Dedifferentiated amniotic fluid mesenchymal stem cell (primary cell): ENCODE results near the gene MMP23B.

Source experiments
- DNase-seq: peaks from one replicate; pipeline ENCODE4 v3.0.0-alpha.2; 2016; ENCODE audit errors: extremely low spot score

Gene MMP23B

DNA sequence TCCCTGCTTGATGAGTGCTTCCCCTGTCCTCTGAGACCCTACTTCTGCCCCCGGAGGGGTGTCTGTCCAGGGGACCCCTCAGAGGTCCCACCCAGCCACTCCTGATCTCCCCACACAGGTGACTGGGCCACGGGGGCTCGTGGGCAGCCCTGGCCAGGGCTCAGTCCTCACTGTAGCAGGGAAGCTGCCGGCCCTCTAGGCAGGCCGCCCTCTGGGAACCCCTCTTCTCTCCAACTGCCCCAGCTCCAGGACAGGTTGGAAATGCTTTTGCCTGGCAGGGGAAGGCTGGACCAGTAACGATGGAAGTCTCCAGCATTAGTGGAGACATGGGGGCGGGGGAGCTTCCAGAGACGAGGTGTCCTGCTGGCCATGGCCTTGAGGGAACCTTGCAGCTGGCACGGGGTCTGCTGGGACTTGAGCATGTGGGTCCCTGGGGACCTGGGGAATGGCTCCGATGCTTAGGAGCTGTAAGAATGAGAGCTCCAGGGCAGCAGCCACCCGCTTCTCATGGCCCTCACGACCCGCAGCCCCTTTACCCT is 28.9 kb upstream of the MMP23B start:
- no peak for DNase-seq

DNA sequence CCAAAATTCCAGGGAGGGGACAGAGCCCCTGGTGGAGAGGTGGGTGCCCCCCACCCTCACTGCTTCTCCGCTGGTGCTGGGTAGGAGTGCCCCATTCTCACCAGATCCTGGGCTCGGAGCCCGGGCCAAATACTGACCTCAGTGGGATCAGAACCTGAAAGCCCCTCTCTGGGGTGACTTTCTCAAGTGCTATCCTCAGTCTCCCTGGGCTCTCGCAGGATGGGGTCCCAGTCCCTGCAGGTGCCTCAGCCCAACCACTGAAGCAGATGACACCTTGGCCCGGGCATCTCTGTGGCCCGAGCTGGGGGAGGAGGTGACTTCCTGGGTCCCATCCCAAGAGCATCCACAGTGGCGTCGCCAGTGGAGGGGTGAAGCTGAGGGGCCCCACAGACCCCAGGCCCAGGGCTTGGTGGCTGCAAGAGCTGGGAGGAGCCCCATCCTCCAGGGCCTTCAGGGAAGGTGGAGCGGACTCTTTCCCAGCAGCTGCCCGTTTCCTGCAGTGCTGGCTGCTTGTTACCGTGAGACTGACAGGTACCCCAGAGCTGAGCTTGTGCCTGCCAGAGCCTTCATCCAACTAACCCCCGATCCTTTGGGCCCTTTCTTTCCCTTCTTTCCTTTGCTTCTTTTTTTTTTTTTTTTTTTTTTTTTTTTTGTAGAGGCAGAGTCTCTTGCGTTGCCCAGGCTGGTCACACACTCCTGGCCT is 28.2 kb upstream of the MMP23B start:
- no peak for DNase-seq

DNA sequence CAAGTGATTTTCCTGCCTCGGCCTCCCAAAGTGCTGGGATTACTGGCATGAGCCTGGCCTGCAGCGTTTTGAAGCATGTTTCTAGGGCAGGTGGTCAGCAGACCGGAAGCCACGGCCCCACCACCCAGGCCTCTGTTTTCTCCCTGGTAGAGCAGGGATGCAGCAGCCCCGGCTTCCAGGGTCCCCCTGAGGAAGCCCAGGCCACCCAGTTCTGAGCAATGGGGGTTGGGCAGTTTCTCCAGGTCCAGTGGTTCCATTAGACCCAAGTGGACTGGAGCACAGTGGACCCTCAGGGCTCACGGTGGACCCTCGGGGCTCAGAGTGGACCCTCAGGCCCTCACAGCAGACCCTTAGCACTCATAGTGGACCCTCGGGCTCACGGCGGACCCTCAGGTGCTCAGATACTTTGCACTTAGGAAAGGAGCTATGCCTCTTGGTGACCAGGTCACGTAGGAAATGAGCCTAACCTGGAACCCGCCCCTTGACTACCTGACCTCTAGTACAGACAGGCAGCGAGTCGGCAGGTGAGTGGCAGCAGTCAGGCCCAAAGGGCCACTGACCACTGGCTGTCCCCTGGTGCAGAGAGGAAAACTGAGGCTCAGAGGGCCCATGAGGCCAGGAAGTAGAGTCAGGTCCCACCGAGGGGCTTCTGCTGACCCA is 27.5 kb upstream of the MMP23B start:
- no peak for DNase-seq

DNA sequence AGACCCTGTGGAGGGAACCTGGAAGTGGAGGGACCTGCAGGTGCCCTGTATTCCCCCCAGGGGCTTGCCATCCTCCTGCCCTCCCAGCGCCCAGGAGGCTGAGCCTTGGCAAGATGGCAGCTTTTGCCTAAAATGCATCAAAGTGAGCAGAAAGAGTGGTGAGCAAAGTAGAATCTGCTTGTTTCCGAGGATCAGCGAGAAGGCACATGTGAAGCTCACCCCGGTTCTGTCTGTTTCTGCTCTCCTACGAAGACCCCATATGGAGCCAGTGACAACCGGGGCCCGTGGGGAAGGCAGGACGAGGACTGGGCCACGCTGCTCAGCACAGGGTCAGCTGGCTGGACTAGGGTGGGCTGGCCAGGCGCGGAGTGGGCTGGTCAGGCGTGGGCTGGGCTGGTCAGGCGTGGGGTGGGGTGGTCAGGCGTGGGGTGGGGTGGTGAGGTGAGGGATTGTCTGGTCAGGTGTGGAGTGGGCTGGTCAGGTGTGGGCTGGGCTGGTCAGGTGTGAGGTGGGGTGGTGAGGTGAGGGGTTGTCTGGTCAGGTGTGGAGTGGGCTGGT is 26.9 kb upstream of the MMP23B start:
- DNase-seq = no peak

DNA sequence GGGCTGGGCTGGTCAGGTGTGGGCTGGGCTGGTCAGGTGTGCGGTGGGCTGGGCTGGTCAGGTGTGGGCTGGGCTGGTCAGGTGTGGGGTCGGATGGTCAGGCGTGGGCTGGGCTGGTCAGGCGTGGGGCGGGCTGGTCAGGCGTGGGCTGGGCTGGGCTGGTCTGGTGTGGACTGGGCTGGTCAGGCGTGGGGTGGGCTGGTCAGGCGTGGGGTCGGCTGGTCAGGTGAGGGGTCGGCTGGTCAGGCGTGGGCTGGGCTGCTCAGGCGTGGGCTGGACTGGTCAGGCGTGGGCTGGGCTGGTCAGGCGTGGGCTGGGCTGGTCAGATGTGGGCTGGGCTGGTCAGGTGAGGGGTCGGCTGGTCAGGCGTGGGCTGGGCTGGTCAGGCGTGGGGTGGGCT is 26.2 kb upstream of the MMP23B start:
- DNase-seq = no peak

DNA sequence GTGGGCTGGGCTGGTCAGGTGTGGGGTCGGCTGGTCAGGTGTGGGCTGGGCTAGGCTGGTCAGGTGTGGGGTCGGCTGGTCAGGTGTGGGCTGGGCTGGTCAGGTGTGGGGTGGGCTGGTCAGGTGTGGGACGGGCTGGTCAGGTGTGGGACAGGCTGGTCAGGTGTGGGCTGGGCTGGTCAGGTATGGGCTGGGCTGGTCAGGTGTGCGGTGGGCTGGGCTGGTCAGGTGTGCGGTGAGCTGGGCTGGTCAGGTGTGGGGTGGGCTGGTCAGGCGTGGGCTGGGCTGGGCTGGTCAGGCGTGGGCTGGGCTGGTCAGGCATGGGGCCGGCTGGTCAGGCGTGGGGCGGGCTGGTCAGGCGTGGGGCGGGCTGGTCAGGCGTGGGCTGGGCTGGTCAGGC is 25.7 kb upstream of the MMP23B start:
- no peak for DNase-seq

DNA sequence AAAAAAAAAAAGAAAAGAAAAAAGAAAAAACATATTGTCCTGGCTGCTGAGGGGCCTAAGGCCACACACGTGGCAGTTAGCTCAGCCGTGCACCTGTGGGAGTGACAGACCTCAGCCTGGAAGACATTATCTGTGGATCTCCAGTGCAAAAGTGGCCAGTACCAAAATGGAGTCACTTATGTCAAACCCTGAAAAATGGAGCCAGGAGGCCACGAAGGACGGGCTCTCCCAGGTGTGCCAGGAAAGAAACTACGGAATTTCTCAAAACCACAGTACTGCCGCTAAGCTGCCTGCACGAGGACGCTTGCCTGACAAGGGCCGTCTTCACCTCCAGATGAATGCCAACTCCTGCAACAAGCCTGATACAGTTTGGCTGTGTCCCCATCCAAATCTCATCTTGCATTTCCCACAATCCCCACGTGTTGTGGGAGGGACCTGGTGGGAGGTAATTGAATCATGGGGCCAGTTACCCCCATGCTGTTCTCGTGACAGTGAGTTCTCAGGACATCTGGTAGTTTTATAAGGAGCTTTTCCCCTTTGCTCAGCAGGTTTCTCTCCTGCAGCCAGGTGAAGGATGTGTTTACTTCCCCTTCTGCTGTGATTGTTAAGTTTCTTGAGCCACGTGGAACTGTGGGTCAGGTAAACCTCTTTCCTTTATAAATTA is 22.0 kb upstream of the MMP23B start:
- DNase-seq = no peak

DNA sequence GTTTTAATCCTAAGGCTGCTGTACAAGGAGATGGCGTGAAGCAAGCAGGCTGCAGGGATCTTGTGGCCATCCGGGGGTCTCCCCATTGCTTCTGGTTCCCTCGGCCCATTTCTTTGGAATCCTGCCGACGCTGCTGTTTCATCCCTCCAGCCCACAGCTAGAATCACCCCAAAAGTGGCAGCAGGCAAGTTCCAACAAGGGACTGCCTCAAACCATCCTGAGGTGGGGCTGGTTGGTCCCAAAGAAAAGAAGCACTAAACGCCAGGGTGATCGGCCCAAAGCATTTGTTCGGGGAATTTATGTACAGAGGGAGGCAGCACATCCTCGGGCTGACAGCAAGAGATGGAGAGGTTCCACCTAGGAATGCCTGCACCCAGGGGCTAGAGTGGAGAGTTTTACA is 21.2 kb upstream of the MMP23B start:
- DNase-seq = no peak

DNA sequence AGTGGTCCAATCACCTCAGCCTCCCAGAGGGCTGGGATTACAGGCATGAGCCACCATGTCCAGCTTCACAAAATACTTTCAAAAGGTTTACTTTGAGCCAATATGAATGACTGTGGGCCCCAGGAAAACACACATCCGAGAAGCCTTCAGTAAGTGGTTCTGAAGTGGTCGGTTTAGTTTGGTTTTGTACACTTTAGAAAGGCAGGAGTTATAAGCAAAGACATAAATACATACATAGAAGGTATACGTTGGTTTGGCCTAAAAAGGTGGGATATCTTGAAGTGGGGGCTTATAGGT is 19.9 kb upstream of the MMP23B start:
- no peak for DNase-seq

DNA sequence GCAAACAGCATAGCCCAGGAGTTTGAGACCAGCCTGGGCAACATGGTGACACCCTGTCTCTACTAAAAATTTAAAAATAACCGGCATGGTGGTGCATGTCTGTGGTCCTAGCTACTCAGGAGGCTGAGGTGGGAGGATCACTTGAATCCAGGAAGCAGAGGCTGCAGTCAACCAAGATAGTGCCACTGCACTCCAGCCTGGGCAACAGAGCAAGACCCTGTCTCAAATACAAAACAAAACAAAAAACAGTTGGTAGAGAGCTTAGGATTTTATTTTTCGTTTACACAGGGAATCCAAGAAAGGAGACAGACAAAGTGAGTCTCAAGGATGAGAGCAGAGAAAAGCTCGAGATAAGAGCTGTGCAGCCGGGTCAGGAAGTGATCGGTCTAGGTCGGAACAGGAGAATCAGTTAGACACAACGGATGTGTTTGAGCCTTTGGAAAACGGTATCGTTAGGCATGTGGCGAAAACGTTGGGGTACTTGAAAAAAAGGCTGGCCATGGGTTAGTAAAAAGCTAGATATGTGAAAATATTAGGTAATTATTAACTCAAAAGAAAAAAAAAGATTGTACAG is 18.4 kb upstream of the MMP23B start:
- no peak for DNase-seq

DNA sequence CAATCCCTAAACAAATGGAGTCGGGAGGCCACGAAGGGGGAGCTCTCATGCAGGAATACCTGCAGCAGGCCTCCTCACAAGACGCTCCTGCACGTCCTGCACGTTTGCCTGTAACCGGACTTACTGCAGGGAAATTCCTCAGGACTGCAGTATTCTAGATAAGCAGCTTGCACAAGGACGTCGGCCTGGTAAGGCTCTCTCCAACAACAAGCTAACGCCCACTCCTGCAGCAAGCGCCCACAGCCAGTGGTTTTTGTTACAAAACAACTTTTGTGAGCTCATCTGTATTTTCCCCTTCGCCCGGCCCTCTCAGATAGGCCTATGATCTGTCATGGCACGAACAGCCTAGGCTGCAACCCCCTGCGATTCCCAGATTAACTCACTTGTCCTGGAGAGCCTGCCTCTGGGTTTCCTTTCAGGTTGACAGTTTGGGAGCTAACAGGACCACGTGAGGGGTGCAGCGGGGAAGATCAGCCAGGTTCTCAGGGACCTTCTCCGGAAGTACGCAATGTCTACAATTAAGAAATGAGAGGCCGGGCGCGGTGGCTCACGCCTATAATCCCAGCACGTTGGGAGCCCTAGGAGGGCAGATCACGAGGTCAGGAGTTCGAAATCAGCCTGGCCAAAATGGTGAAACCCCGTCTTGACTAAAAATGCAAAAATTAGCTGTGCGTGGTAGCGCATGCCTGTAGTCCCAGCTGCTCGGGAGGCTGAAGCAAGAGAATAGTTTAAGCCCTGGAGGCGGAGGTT is 17.6 kb upstream of the MMP23B start:
- no peak for DNase-seq

DNA sequence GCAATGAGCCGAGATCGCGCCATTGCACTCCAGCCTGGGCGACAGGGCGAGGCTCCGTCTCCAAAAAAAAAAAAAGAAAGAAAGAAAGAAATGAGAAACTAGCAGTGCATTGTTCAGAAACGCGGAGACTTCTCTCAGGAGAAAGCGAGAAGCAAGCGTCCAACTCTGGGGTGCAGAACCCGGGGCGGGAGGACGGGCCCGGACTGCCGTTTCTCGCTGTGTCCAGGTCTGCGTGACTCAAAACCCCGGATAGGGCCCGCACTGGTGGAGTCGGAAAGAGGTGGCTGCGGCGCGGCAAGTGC is 17.1 kb upstream of the MMP23B start:
- DNase-seq = no peak

DNA sequence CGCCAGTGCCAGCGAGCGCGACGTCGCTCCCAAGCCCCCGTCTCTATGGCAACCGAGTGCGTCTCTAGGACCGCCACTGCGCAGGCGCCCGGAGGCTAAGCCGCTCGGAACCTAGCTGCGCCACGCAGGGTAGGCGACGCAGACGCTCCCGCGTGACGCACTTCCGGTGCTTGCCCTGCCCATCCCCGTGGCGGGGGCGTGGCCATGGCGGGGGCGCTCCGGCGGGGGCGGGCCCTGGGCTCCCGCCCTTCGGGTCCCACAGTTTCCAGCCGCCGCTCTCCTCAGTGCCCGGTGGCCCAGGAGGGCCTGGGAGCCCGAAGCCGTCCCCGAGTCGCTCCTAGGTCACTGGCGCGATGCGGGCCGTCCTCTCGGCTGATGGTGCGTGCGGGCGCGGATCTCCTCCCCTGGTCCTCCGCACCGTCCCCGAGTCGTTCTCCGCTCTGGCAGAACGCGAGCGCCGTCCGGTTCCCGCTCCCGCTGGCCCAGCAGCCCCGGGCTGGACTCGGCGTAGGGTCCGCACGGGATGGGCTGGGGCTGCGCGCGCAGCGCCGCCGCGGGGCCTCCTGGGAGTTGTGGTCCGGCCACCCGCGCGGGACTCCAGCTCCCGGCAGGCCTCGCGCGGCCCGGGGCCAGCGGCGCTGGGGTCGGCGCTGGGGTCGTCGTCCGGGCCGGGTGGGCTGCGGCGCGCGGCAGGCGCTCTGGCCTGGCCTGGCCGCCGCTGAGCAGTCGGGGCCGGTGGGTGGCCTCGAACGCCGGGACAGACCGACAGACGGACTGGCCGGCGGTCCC is 16.5 kb upstream of the MMP23B start, which contains the start of gene MIB2:
Gene MIB2, plus strand, starts transcription at position 245 of the 789 bp plus-strand sequence. CDS start 7,953 bp downstream, outside the sequence.
- DNase-seq = peak; percentile 87

DNA sequence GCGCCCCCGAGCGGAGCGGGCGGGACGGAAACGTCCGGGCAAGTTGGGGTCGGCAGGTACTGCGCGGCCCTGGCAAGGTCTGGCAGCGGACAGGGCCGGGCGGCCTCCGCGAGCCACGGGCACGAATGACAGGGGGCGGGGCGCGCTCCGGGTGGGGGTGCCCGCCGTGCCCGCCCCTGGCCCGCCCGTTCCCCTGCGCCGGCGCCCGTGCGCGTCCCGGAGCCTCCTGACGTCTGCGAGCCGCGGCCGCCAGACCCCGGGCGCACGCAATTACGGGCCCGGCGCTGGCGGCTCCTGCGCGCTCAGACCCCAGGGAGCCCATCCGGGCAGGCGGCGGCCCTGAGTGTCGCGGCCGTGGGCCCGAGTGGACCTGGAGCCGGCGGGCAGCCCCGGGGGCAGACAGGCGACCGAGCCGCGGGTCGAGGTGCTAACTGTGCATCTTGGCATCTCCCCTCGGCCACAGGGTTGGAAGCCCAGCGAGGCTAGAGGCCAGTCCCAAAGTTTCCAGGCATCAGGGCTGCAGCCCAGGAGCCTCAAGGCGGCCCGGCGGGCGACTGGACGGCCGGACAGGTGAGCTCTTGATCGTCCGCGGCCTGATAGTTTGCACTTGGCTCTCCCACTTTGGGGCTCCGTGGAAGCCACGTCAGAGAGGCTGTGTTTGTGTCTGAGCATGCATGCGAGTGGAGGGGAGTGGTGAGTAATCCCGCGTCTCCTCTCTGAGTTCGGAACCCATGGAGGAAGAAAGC is 15.8 kb upstream of the MMP23B start:
- no peak for DNase-seq

DNA sequence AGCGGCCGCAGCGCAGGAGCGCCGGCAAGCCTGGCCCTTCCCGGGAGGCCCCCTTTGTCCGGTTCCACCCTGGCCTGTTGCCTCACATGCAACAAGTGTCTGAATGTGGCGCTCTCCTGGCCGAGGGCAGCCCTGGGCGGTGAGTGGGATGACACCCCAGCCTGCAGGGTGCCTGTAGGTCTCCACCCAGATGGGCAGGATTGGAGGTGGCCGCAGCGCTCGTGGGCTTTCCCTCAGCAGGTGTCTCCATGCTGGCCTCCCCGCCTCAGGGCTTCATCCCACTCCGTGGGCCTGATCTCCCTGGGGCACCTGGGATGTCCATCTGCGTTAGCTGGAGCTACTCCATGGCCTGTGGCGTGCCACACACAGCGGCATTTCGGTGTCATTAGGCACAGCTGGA is 15.1 kb upstream of the MMP23B start:
- no peak for DNase-seq

DNA sequence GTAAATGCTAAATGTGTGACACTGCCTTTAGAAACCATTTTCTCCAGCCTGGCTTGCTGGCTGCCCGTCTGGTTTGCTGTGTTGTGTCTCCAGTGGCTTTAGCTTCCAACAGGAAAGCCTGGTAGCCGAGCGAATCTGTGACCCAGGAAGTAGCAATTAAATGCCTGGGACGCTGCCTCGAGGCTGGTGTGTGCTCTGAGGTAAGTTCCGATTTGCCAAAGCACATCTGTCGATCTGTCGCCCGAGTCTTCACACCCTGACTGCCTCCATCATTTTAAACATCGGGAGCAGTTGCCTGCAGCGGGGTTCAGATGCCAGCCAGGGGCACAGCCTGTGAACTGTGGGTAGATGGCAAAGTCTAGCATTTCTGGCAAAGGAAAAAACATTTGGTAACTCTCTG is 14.5 kb upstream of the MMP23B start:
- DNase-seq = no peak

DNA sequence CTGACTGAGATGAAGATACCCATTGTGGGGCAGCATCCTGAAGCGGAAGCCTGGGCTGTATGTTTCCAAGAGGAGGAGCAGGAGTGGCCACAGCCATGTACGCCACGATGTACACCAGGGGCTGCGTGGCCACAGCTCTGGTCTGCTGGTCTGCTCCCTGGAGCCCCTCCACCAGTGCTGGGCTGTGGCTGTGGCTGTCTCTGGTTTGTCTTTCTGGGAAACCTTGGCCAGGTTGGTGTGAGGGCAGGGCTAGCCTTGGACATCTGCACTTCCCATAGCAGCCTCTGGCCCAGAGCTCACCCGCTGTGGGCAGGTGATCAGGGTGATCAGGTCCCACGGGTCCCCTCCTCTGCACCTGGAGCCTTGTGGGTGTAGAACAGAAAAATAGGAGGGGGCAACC is 14.0 kb upstream of the MMP23B start:
- DNase-seq = no peak

DNA sequence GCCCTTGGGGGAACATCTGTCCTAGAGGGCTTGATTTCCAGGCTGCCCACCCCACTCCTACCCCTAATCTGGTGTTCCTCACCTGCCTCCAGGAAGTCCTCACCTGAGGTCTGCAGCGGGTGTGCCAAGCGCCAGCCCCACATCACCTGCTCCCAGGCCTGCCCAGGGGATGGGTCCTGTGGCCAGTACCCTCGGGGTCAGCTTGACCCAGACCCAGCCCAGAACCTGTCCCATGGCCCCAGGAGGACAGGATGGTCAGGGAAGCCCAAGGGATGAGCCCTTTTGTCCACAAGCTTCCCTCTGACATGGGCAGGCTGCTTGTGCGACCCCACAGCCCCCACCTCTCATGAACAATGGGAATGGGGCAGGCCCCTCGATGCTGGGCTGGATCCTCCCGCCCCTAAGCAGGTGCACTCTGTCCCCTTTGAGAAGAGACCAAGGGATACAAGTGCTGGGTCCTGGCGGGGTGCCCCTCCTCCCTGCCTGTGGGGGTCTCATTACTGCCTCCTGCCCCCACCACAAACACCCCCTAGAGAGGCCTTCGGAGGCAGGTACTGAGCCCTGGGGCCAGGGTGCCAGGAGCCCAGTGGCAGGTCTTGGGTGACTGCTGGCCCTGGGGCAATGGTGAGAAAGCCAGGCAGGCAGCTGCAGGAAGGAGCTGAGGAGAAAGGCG is 13.4 kb upstream of the MMP23B start:
- no peak for DNase-seq

DNA sequence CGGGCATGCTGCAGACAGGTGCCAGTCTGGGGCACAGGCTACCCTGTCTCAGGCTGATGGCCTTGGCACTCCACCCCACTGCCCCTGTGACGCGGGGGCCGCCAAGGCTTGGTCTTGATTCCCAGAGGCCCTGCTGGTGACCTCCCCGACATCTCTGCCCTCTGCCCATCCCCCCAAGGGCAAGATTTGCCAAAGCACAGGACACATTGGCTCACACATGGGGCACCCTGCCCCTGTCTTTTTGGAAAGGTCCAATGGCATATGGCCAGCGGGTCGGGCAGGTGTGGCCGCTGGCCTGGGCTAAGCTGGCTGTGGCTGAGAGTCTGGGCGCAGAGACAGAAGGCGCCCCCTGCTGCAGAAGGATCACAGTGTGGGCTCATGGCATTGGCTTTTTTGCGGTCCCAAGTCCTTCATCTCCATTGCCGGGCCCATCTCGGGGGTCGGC is 12.0 kb upstream of the MMP23B start:
- no peak for DNase-seq
